ENCODE data around the gene TCF4.

GRCh38 chr18:55603775-55604174 lies 15.8 kb upstream of the TCF4 start:
- TF ChIP-seq FOSL2 (IDR thresholded peaks at IDR 0.05; ENCODE audit: borderline replicate concordance, low read depth), result no peak
- TF ChIP-seq CTCF (IDR thresholded peaks at IDR 0.05), result no peak
- no peak for TF ChIP-seq USF2 (IDR thresholded peaks at IDR 0.05; ENCODE audit: borderline replicate concordance, low read depth, low read length)
- no peak for TF ChIP-seq RAD21 (IDR thresholded peaks at IDR 0.05; ENCODE audit: low read length)
- TF ChIP-seq REST (IDR thresholded peaks at IDR 0.05; ENCODE audit: low read depth, low read length), result no peak
- no peak for TF ChIP-seq TAF1 (IDR thresholded peaks at IDR 0.05; ENCODE audit: borderline replicate concordance, low read depth, low read length)
- no peak for TF ChIP-seq ZBTB33 (IDR thresholded peaks at IDR 0.05; ENCODE audit: borderline replicate concordance, low read depth)
- no peak for TF ChIP-seq RFX5 (IDR thresholded peaks at IDR 0.05; ENCODE audit: low read length)
- TF ChIP-seq SMC3 (IDR thresholded peaks at IDR 0.05; ENCODE audit: low read depth, low read length), result no peak
- no peak for TF ChIP-seq RXRA (IDR thresholded peaks at IDR 0.05; ENCODE audit: borderline replicate concordance, low read depth)
- TF ChIP-seq EZH2phosphoT487 (IDR thresholded peaks at IDR 0.05; ENCODE audit: borderline replicate concordance, low read depth), result no peak
